Measurements from ENCODE around the gene GNL2. TPM values are rescaled to one million over a fixed set of nuclear protein-coding genes. Genes with fewer than 3 reads are reported as not detected.
"Not testable (repeated sequence)": the region's sequence is repeated elsewhere in the genome, so short reads cannot be mapped to it uniquely, and the experiment has no call there.

The GNL2 gene
- total RNA-seq, 1 donor from 2014 or later, result 44.4 TPM

- DNase-seq (ENCODE audit: low spot score in 2 of 2) (no peak), FAIRE-seq (no peak)
These were observed 14.3 kb upstream of the GNL2 start for GRCh38 chr1:37609994-37610393.

DNA sequence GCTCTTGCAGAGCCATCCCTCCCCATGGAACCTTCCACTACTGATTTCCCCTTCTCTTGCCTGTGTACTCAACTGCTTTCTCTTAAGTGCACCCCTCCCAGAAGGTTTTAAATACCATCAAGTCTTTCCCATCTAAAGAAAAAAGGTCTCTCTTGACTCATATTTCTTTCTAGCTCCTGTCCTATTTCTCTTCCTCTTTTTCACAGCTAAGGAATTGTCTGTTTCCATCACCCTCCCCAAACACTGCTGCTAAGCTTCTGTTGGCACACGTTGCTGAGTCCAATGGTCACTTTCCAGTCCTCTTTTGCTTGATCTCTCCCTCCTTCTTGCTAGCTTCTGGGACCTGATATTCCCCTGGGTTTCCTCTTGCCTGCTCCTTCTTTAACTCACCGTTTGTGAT, 13.3 kb upstream of the GNL2 start:
- FAIRE-seq (no peak), DNase-seq (ENCODE audit: low spot score in 2 of 2) (no peak)

DNA sequence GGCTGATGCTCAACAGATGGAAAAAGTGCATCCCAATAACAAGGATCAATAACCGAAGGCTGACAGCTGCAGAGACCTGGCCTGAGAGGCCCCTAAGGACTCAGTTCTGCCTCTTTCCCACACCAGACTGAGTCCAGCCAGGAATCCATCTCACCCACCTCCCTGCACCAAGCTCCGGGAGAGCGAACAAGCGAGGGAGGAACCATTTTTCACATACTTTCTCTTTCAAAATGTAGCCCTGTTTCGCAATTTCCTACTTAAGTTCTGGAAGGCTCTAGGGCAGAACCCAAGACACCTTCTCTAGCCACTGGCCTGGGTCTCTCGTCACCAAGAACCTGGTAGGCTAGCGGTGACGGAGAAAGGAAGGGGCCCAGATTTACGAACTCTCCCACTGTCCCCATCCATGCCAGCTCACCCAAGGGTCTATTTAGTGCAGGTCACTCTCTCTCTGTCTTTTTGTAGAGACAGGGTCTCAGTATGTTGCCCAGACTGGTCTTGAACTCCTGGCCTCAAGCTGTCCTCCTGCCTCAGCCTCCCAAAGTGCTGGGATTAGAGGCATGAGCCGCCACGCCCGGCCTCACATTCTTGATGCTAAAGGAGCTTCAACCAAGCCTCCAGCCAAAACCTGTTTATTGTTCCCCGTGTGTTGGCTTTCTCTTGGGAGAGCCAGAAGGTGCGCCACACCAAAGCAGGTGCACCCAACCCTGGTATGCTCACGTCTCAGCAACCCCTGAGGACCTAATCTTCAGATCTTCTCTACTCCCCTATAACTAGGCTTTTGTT, 10.9 kb upstream of the GNL2 start:
- FAIRE-seq, result no peak
- DNase-seq (ENCODE audit: low spot score in 2 of 2), result no peak

- no peak for FAIRE-seq
These were observed 10.2 kb upstream of the GNL2 start for GRCh38 chr1:37605806-37606474.

DNA sequence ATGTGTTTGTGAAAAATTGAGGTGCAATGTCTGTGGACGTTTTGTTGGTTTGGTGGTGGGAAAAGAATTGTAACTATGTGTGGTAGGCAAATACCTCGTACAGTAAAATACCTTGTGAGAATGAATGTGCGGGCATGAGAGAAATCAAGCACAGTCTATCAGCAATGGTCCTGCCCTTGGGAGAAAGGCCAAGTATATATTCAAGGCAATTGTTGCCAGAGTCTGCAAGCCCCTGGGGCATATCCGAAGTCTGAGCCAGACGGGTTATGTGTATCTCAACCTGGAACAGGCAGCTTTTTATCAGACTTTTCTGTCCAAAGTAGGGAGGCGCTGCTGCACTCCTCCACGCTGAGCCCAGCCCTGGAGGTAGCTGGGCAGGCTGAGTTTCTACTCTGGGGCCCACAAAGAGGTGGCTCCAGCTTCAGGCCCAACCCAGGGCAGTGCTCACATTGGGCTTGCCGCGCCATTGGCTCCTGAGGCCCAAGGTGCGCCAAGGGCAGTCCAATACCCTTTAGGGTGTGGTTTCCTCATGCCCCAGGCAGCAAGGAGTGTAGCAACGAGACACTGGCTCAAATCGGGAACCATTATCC, 9.4 kb upstream of the GNL2 start:
- no peak for DNase-seq (ENCODE audit: low spot score in 2 of 2)
- FAIRE-seq, result no peak

More at GRCh38 chr1:37605806-37606474, 10.2 kb upstream of the GNL2 start:
- DNase-seq (ENCODE audit: low spot score in 2 of 2), result no peak

- DNase-seq (ENCODE audit: low spot score in 2 of 2) (peak in 1 of 2 donors; percentile 47), FAIRE-seq (no peak)
These were observed 7.3 kb upstream of the GNL2 start for GRCh38 chr1:37602750-37603694.

- no peak for FAIRE-seq
- no peak for DNase-seq (ENCODE audit: low spot score in 2 of 2)
These were observed 5.7 kb upstream of the GNL2 start for GRCh38 chr1:37601441-37601840.

DNA sequence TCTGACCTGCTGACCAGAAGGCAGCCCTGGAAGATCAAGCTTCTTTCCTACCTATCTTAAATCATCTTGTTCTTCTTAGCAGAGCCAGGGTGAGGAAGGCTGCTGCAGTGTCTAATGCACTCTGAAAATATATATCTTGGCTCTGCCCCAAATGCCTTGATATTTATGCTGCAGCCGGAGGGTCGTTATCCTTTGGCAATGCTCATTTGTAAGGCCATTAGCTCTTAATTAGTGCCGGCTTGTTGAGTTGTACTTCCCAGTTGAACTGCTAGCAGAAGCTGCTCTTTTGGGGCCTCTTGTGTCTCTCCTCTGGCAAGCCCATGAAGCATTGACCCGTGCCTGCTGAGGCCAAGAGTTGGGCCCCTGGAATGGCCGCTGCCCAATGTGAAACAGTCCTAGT, 4.2 kb upstream of the GNL2 start:
- FAIRE-seq (no peak), DNase-seq (ENCODE audit: low spot score in 2 of 2) (no peak)

DNA sequence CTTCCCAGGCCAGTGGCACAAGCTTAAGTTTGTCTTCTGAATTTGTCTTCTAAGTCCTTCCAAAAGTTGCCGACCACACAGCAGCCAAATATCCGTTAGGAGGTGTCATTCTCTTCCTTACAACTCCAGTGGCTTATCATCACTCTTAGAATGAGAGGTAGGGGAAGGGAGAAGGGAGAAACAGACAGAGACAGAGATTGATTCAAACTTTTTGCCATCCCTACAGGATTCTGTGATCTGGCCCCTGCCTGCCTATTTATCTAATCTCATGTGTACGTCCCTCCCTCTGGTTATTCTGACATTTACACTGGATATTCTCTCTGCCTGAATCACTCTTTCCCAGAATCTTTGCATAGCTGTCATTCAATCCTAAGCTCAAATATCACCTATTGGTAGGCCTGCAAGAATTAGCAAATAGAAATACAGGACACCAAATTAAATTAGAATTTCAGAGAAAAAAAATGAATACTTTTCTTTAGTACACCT, 488 bp upstream of the GNL2 start:
- DNase-seq (ENCODE audit: low spot score in 2 of 2) (no peak), FAIRE-seq (no peak)

GRCh38 chr1:37593726-37594125, 2.0 kb downstream of the GNL2 start:
- DNase-seq (ENCODE audit: low spot score in 2 of 2), result no peak
- FAIRE-seq, result no peak

GRCh38 chr1:37588939-37589338, 6.8 kb downstream of the GNL2 start:
- no peak for DNase-seq (ENCODE audit: low spot score in 2 of 2)
- FAIRE-seq, result no peak

GRCh38 chr1:37584544-37584943, 11.2 kb downstream of the GNL2 start:
- DNase-seq (ENCODE audit: low spot score in 2 of 2); FAIRE-seq: not testable (repeated sequence)

- DNase-seq (ENCODE audit: low spot score in 2 of 2) (no peak), FAIRE-seq (no peak)
These were observed 20.0 kb downstream of the GNL2 start for GRCh38 chr1:37575692-37576091.

GRCh38 chr1:37574834-37575480, 20.8 kb downstream of the GNL2 start:
- no peak for FAIRE-seq
- DNase-seq (ENCODE audit: low spot score in 2 of 2), result no peak

- FAIRE-seq, result no peak
These were observed 25.0 kb downstream of the GNL2 start for GRCh38 chr1:37570528-37571334.

GRCh38 chr1:37567023-37567422, 28.7 kb downstream of the GNL2 start:
- no peak for FAIRE-seq
- no peak for DNase-seq (ENCODE audit: low spot score in 2 of 2)

More at GRCh38 chr1:37570528-37571334, 25.0 kb downstream of the GNL2 start:
- DNase-seq (ENCODE audit: low spot score in 2 of 2), result no peak

- DNase-seq (ENCODE audit: low spot score in 2 of 2) (no peak), FAIRE-seq (no peak)
These were observed 30.8 kb downstream of the GNL2 start for GRCh38 chr1:37564892-37565291.

DNA sequence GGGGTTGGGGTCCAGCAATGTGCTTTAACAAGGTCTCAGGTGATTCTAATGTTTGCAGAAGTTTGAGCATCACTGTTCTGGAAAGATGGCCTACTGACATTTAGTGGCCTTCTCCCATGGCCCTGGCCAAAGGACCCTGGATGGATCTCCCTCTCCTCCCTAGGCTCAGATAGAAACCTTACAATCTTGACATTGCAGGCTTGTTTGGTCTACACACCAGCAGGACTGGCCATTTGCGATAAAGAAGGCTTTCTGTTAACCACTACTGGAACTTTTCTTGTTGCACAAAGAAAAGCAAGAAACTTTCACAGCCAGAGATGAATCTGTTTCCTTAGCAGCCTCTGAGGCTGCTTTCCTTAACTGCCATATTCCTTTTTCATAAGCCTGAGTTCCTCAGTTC, 32.8 kb downstream of the GNL2 start:
- no peak for DNase-seq (ENCODE audit: low spot score in 2 of 2)
- FAIRE-seq, result no peak

Measured in frontal cortex (tissue), 4 donors.